Measurements from ENCODE around the gene PKN1. TPM values are rescaled to one million over a fixed set of nuclear protein-coding genes. Genes with fewer than 3 reads are reported as not detected.
"Not testable (repeated sequence)": the region's sequence is repeated elsewhere in the genome, so short reads cannot be mapped to it uniquely, and the experiment has no call there.

Gene PKN1
- total RNA-seq, 2 experiments from 2014 or later, result 188 to 207 TPM

GRCh38 chr19:14450876-14451275 lies 17.8 kb downstream of the PKN1 start:
- Mint-ChIP-seq H3K27ac (no peak overlapping the region), H3K4me3 (no peak overlapping the region), H3K4me1 (ENCODE audit: low read depth) (peaks cover 5% of the 10 kb centered on the region), H3K27me3 (no peaks in the 10 kb centered on the region), H3K36me3 (peaks cover 45% of the 10 kb centered on the region), H3K9me3 (no peaks in the 10 kb centered on the region)
- DNase-seq, result no peak
- POLR2A ChIA-PET, result no interaction called here
- intact Hi-C loops (cut with micrococcal nuclease), result no loop called here
- CTCF ChIA-PET, result interaction anchor here (1.0 to 2.7 kb wide), 3 partner anchors 19 to 29 kb away, joined by 3 to 8 read pairs (median 7); no protein-coding TSS in a partner anchor

GRCh38 chr19:14452303-14452702 lies 19.2 kb downstream of the PKN1 start:
- H3K4me3 Mint-ChIP-seq; intact Hi-C loops (cut with micrococcal nuclease); H3K9me3 Mint-ChIP-seq; DNase-seq; POLR2A ChIA-PET; H3K4me1 Mint-ChIP-seq (ENCODE audit: low read depth); H3K27me3 Mint-ChIP-seq; H3K27ac Mint-ChIP-seq: not testable (repeated sequence)
- CTCF ChIA-PET, result interaction anchor here (0.9 kb wide), 1 partner anchor 28 kb away, joined by 3 read pairs; no protein-coding TSS in a partner anchor
- peaks cover 35% of the 10 kb centered on the region for H3K36me3 Mint-ChIP-seq

GRCh38 chr19:14459703-14460102 lies 26.6 kb downstream of the PKN1 start:
- intact Hi-C loops (cut with micrococcal nuclease), result no loop called here
- POLR2A ChIA-PET, result interaction anchor here (0.6 kb wide), 1 partner anchor 1385 kb away, joined by 4 read pairs; no protein-coding TSS in a partner anchor
- H3K4me1 Mint-ChIP-seq (ENCODE audit: low read depth), result peaks cover 1% of the 10 kb centered on the region
- H3K36me3 Mint-ChIP-seq, result peaks cover 29% of the 10 kb centered on the region
- H3K27ac Mint-ChIP-seq, result no peak overlapping the region
- DNase-seq, result peak; percentile 40
- H3K9me3 Mint-ChIP-seq, result no peaks in the 10 kb centered on the region
- H3K4me3 Mint-ChIP-seq, result no peak overlapping the region
- CTCF ChIA-PET, result interaction anchor here (0.9 to 1.8 kb wide), 3 partner anchors 20 to 53 kb away, joined by 3 to 5 read pairs (median 3); no protein-coding TSS in a partner anchor
- H3K27me3 Mint-ChIP-seq, result no peaks in the 10 kb centered on the region

- Mint-ChIP-seq H3K4me3 (no peak overlapping the region), H3K9me3 (no peaks in the 10 kb centered on the region), H3K4me1 (ENCODE audit: low read depth) (peaks cover 1% of the 10 kb centered on the region), H3K27me3 (no peaks in the 10 kb centered on the region), H3K27ac (no peak overlapping the region), H3K36me3 (peaks cover 33% of the 10 kb centered on the region)
- intact Hi-C loops (cut with micrococcal nuclease), result no loop called here
- no peak for DNase-seq
- ChIA-PET POLR2A (no interaction called here), CTCF (no interaction called here)
Observed at GRCh38 chr19:14460935-14461334, 27.8 kb downstream of the PKN1 start.

GRCh38 chr19:14462401-14462800 lies 29.3 kb downstream of the PKN1 start:
- CTCF ChIA-PET; H3K9me3 Mint-ChIP-seq; H3K4me3 Mint-ChIP-seq; POLR2A ChIA-PET; H3K27me3 Mint-ChIP-seq; DNase-seq; H3K27ac Mint-ChIP-seq; intact Hi-C loops (cut with micrococcal nuclease); H3K4me1 Mint-ChIP-seq (ENCODE audit: low read depth): not testable (repeated sequence)
- H3K36me3 Mint-ChIP-seq, result peaks cover 37% of the 10 kb centered on the region

DNA sequence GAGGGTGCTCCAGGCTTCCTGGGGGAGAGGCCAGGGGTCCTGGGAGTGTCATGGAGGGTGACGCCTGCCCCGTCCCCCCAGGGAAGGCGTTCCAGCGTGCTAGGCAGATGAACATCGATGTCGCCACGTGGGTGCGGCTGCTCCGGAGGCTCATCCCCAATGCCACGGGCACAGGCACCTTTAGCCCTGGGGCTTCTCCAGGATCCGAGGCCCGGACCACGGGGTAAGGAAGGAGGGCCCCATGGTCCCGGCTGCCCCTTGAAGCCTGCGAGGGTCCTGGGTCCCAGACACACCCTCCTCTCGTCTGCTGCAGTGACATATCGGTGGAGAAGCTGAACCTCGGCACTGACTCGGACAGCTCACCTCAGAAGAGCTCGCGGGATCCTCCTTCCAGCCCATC lies 30.6 kb downstream of the PKN1 start:
- H3K27ac Mint-ChIP-seq, result no peak overlapping the region
- no peaks in the 10 kb centered on the region for H3K9me3 Mint-ChIP-seq
- H3K27me3 Mint-ChIP-seq, result no peaks in the 10 kb centered on the region
- intact Hi-C loops (cut with micrococcal nuclease), result no loop called here
- ChIA-PET CTCF (no interaction called here), POLR2A (no interaction called here)
- DNase-seq, result no peak
- H3K4me1 Mint-ChIP-seq (ENCODE audit: low read depth), result peaks cover 1% of the 10 kb centered on the region
- H3K36me3 Mint-ChIP-seq, result peaks cover 34% of the 10 kb centered on the region
- no peak overlapping the region for H3K4me3 Mint-ChIP-seq

DNA sequence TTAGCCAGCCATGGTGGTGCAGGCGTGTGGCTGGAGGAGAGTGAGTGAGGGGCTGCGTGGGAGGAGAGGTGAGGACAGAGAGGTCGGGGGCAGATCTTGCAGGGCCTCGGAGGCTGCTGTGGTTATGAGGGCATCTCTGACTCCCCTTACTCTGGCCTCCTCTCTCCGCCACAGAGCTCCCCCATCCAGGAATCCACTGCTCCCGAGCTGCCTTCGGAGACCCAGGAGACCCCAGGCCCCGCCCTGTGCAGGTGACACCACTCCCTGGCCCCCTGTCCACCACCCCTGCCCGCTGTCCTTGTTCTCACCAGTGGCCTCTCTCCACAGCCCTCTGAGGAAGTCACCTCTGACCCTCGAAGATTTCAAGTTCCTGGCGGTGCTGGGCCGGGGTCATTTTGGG lies 34.3 kb downstream of the PKN1 start:
- no peak for DNase-seq
- Mint-ChIP-seq H3K27ac (no peak overlapping the region), H3K36me3 (peaks cover 28% of the 10 kb centered on the region), H3K4me1 (ENCODE audit: low read depth) (no peaks in the 10 kb centered on the region), H3K9me3 (no peaks in the 10 kb centered on the region), H3K27me3 (no peaks in the 10 kb centered on the region), H3K4me3 (no peak overlapping the region)
- CTCF ChIA-PET, result interaction anchor here (1.1 to 4.7 kb wide), 2 partner anchors 12 to 35 kb away, joined by 4 to 41 read pairs; no protein-coding TSS in a partner anchor
- POLR2A ChIA-PET, result interaction anchor here (1.6 kb wide), 1 partner anchor 11 kb away, joined by 4 read pairs; no protein-coding TSS in a partner anchor
- intact Hi-C loops (cut with micrococcal nuclease), result no loop called here

DNA sequence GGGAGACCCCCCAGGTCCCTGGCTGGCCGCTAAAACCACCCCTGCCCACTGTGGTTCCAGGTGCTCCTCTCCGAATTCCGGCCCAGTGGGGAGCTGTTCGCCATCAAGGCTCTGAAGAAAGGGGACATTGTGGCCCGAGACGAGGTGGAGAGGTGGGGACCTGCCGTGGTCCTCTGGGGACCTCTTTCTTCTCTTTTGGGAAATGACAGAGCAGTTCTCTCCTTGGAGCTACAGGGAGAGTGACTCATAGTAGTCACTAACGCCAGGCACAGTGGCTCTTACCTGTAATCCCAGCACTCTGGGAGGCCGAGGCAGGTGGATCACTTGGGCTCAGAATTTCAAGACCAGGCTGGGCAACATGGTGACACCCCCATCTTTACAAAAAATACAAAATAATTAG lies 34.7 kb downstream of the PKN1 start:
- CTCF ChIA-PET, result interaction anchor here (0.9 to 4.7 kb wide), 2 partner anchors 12 to 331 kb away, joined by 4 to 41 read pairs; partner anchors contain the start of gene ASF1B
- Mint-ChIP-seq H3K4me3 (no peak overlapping the region), H3K4me1 (ENCODE audit: low read depth) (peaks cover 3% of the 10 kb centered on the region), H3K36me3 (peaks cover 26% of the 10 kb centered on the region), H3K9me3 (no peaks in the 10 kb centered on the region), H3K27ac (no peak overlapping the region), H3K27me3 (peaks cover 1% of the 10 kb centered on the region)
- POLR2A ChIA-PET, result interaction anchor here (1.6 kb wide), 1 partner anchor 12 kb away, joined by 4 read pairs; no protein-coding TSS in a partner anchor
- intact Hi-C loops (cut with micrococcal nuclease), result no loop called here
- DNase-seq, result no peak

GRCh38 chr19:14470031-14470876 lies 37.1 kb downstream of the PKN1 start:
- POLR2A ChIA-PET, result no interaction called here
- Mint-ChIP-seq H3K36me3 (peaks cover 14% of the 10 kb centered on the region), H3K27ac (no peak overlapping the region), H3K27me3 (peaks cover 16% of the 10 kb centered on the region), H3K9me3 (no peaks in the 10 kb centered on the region), H3K4me3 (no peak overlapping the region), H3K4me1 (ENCODE audit: low read depth) (peaks cover 15% of the 10 kb centered on the region)
- CTCF ChIA-PET, result no interaction called here
- intact Hi-C loops (cut with micrococcal nuclease), result loop anchor here (5.0 kb wide), 1 partner anchor 333 kb away; the partner anchor contains the start of gene ASF1B
- no peak for DNase-seq

DNA sequence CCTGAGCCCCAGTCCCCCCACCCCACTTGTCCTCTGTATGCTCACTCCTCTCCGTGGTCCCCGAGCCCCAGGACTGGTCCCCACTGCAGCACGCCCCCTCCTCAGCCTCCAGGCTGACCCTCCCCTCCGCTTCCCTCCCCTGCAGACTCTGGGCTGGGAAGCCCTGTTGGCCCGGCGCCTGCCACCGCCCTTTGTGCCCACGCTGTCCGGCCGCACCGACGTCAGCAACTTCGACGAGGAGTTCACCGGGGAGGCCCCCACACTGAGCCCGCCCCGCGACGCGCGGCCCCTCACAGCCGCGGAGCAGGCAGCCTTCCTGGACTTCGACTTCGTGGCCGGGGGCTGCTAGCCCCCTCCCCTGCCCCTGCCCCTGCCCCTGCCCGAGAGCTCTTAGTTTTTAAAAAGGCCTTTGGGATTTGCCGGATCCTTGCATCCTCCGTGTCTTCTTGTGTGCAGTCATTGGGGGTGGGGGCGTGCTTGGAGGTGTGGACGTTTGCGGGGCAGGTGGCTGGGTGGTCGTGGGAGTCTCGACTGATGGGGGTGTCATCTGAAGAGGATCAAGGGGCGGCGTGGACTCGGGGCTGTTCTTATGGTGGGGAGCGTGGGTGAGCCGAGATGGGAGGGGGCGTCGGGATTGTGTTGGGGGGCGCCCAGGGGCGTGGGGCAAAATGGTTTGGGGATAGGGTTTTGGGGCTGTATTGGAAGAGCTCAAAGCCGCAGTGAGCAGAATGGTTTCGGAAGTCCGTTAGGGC lies 38.5 kb downstream of the PKN1 start:
- no peak for DNase-seq
- Mint-ChIP-seq H3K27me3 (peaks cover 18% of the 10 kb centered on the region), H3K4me3 (no peak overlapping the region), H3K9me3 (no peaks in the 10 kb centered on the region), H3K27ac (no peak overlapping the region), H3K36me3 (peaks cover 11% of the 10 kb centered on the region), H3K4me1 (ENCODE audit: low read depth) (peaks cover 26% of the 10 kb centered on the region)
- intact Hi-C loops (cut with micrococcal nuclease), result loop anchor here (2.0 to 5.0 kb wide), 2 partner anchors 39 to 334 kb away; partner anchors contain the start of genes ASF1B and PKN1
- POLR2A ChIA-PET, result no interaction called here
- CTCF ChIA-PET, result interaction anchor here (0.9 to 3.6 kb wide), 12 partner anchors 9 to 553 kb away, joined by 3 to 29 read pairs (median 4); partner anchors contain the start of genes ASF1B and PKN1

- POLR2A ChIA-PET, result no interaction called here
- peaks cover 18% of the 10 kb centered on the region for H3K27me3 Mint-ChIP-seq
- CTCF ChIA-PET, result interaction anchor here (0.5 to 3.6 kb wide), 21 partner anchors 8 to 554 kb away, joined by 3 to 29 read pairs (median 4); partner anchors contain the start of genes ASF1B and PKN1
- DNase-seq, result peak; percentile 86
- intact Hi-C loops (cut with micrococcal nuclease), result loop anchor here (2.0 to 5.0 kb wide), 2 partner anchors 40 to 335 kb away; partner anchors contain the start of genes ASF1B and PKN1
- H3K27ac Mint-ChIP-seq, result no peak overlapping the region
- peaks cover 7% of the 10 kb centered on the region for H3K36me3 Mint-ChIP-seq
- H3K4me3 Mint-ChIP-seq, result no peak overlapping the region
- no peaks in the 10 kb centered on the region for H3K9me3 Mint-ChIP-seq
- H3K4me1 Mint-ChIP-seq (ENCODE audit: low read depth), result peaks cover 28% of the 10 kb centered on the region
Observed at GRCh38 chr19:14472202-14472938, 39.3 kb downstream of the PKN1 start.

All from activated CD4-positive, alpha-beta memory T cell treated with anti-CD3 and anti-CD28 coated beads for 36 hours (primary cell).